ENCODE results near the gene AJM1.

GRCh38 chr9:136844761-136845464, 2.6 kb downstream of the AJM1 start:
- TF ChIP-seq CTCF (IDR thresholded peaks at IDR 0.05; ENCODE audit: low read depth, low read length) (no peak), EZH2phosphoT487 (IDR thresholded peaks at IDR 0.05; ENCODE audit: low read depth) (no peak)

Data from OCI-LY3 (cell line).